HG02943 (cell line): ENCODE measurements around the gene BCL2A1.
"Not testable (repeated sequence)": the region's sequence is repeated elsewhere in the genome, so short reads cannot be mapped to it uniquely, and the experiment has no call there.

ENCODE experiments used
- ATAC-seq: cut with Tn5 transposase; IDR thresholded peaks from one replicate; pipeline ENCODE4 v1.9.1; 2021; ENCODE audit warnings: mild to moderate bottlenecking, low read depth, moderate library complexity; ENCODE audit not compliant: unreplicated experiment

The BCL2A1 gene

GRCh38 chr15:79970624-79971434, at the start of gene BCL2A1:
BCL2A1 (minus strand) TSS chr15:79971196; CDS start chr15:79971119, 77 bp downstream.
- ATAC-seq: no peak

GRCh38 chr15:80020731-80021130, 49.7 kb upstream of the BCL2A1 start:
- ATAC-seq: no peak

- ATAC-seq: not testable (repeated sequence)
Observed at GRCh38 chr15:80020149-80020548, 49.2 kb upstream of the BCL2A1 start.

GRCh38 chr15:80019168-80019745, 48.3 kb upstream of the BCL2A1 start:
- ATAC-seq: no peak

GRCh38 chr15:80017139-80017538, 46.1 kb upstream of the BCL2A1 start:
- not testable (repeated sequence) for ATAC-seq

GRCh38 chr15:80016506-80016905, 45.5 kb upstream of the BCL2A1 start:
- not testable (repeated sequence) for ATAC-seq

- ATAC-seq: no peak
Observed at GRCh38 chr15:80015156-80015555, 44.2 kb upstream of the BCL2A1 start.

- ATAC-seq: not testable (repeated sequence)
Observed at GRCh38 chr15:80014186-80014585, 43.2 kb upstream of the BCL2A1 start.

GRCh38 chr15:80012060-80012726, 41.2 kb upstream of the BCL2A1 start:
- no peak for ATAC-seq

- no peak for ATAC-seq
Observed at GRCh38 chr15:80011596-80011995, 40.6 kb upstream of the BCL2A1 start.

GRCh38 chr15:80011041-80011523, 40.1 kb upstream of the BCL2A1 start:
- ATAC-seq: not testable (repeated sequence)

GRCh38 chr15:80010131-80010673, 39.2 kb upstream of the BCL2A1 start:
- ATAC-seq: no peak

- ATAC-seq: no peak
Observed at GRCh38 chr15:80007532-80007931, 36.5 kb upstream of the BCL2A1 start.

GRCh38 chr15:80006946-80007345, 36.0 kb upstream of the BCL2A1 start:
- no peak for ATAC-seq

- ATAC-seq: no peak
Observed at GRCh38 chr15:80003934-80004472, 33.0 kb upstream of the BCL2A1 start.

- ATAC-seq: no peak
Observed at GRCh38 chr15:80003171-80003570, 32.2 kb upstream of the BCL2A1 start.

- ATAC-seq: no peak
Observed at GRCh38 chr15:80002267-80002666, 31.3 kb upstream of the BCL2A1 start.

GRCh38 chr15:79994615-79995014, 23.6 kb upstream of the BCL2A1 start:
- ATAC-seq: no peak

- ATAC-seq: no peak
Observed at GRCh38 chr15:79991826-79992225, 20.8 kb upstream of the BCL2A1 start.

- no peak for ATAC-seq
Observed at GRCh38 chr15:79990997-79991334, 20.0 kb upstream of the BCL2A1 start.
